ENCODE measurements around the gene GRM2. TPM values are rescaled to one million over a fixed set of nuclear protein-coding genes. Genes with fewer than 3 reads are reported as not detected.
"Not testable (repeated sequence)": the region's sequence is repeated elsewhere in the genome, so short reads cannot be mapped to it uniquely, and the experiment has no call there.

Gene GRM2
- total RNA-seq, 4 donors from 2014 or later, result 0.13 to 2.2 (median 0.91) TPM

GRCh38 chr3:51748327-51748726 lies 41.5 kb downstream of the GRM2 start:
- TF ChIP-seq CTCF (IDR thresholded peaks at IDR 0.05) (no peak), POLR2A (IDR thresholded peaks at IDR 0.05) (no peak)
- no peak overlapping the region for H3K4me3 ChIP-seq (ENCODE audit: low read depth, poor library complexity, severe bottlenecking)
- DNase-seq (ENCODE audit: low spot score in 2 of 2), result no peak
- 41 to 53% methylated on average over 1 of the region's 1 CpG for WGBS, 2 donors
- intact Hi-C loops (cut with DNase I; ENCODE audit: low total_unique reads), result no loop called here

- TF ChIP-seq CTCF (IDR thresholded peaks at IDR 0.05) (no peak), POLR2A (IDR thresholded peaks at IDR 0.05) (no peak)
- WGBS, 2 donors, result 95 to 96% methylated on average over 1 of the region's 1 CpG
- intact Hi-C loops (cut with DNase I; ENCODE audit: low total_unique reads), result no loop called here
- no peak overlapping the region for H3K4me3 ChIP-seq (ENCODE audit: low read depth, poor library complexity, severe bottlenecking)
- DNase-seq (ENCODE audit: low spot score in 2 of 2), result no peak
Measured at GRCh38 chr3:51750878-51751277, 44.0 kb downstream of the GRM2 start.

- WGBS, 2 donors, result 85 to 91% methylated on average over 2 of the region's 2 CpGs
- intact Hi-C loops (cut with DNase I; ENCODE audit: low total_unique reads), result no loop called here
- no peak overlapping the region for H3K4me3 ChIP-seq (ENCODE audit: low read depth, poor library complexity, severe bottlenecking)
- TF ChIP-seq POLR2A (IDR thresholded peaks at IDR 0.05) (no peak), CTCF (IDR thresholded peaks at IDR 0.05) (no peak)
- DNase-seq (ENCODE audit: low spot score in 2 of 2), result no peak
Measured at GRCh38 chr3:51751287-51751686, 44.4 kb downstream of the GRM2 start.

GRCh38 chr3:51753763-51754750 lies 47.2 kb downstream of the GRM2 start:
- DNase-seq (ENCODE audit: low spot score in 2 of 2); H3K4me3 ChIP-seq (ENCODE audit: low read depth, poor library complexity, severe bottlenecking); intact Hi-C loops (cut with DNase I; ENCODE audit: low total_unique reads): not testable (repeated sequence)
- 71% methylated on average over 13 of the region's 13 CpGs for WGBS, 2 donors

GRCh38 chr3:51759203-51759602 lies 52.3 kb downstream of the GRM2 start:
- intact Hi-C loops (cut with DNase I; ENCODE audit: low total_unique reads), result no loop called here
- H3K4me3 ChIP-seq (ENCODE audit: low read depth, poor library complexity, severe bottlenecking), result no peak overlapping the region
- no peak for DNase-seq (ENCODE audit: low spot score in 2 of 2)
- TF ChIP-seq POLR2A (IDR thresholded peaks at IDR 0.05) (no peak), CTCF (IDR thresholded peaks at IDR 0.05) (no peak)

Other genes with a start within 250 kb of the GRM2 start
- gene DCAF1, start 207.1 kb upstream of the GRM2 start, total RNA-seq, result 10 to 100 TPM; 16.2 to 21.6 (median 19.1) TPM
- 10 to 100 TPM; 10.2 to 16.0 (median 13.6) TPM for gene RAD54L2, start 168.3 kb upstream of the GRM2 start, total RNA-seq
- 100 to 1,000 TPM; 103 to 232 (median 134) TPM for gene TEX264, start 35.8 kb upstream of the GRM2 start, total RNA-seq
- not detected for gene IQCF6, start 72.2 kb downstream of the GRM2 start, total RNA-seq
- gene IQCF2, start 154.5 kb downstream of the GRM2 start, total RNA-seq, result not detected
- gene IQCF5, start 168.5 kb downstream of the GRM2 start, total RNA-seq, result not detected
- gene IQCF1, start 196.3 kb downstream of the GRM2 start, total RNA-seq, result not detected
- 10 to 100 TPM; 10.0 to 16.9 (median 14.0) TPM for gene RRP9, start 234.8 kb downstream of the GRM2 start, total RNA-seq
- 10 to 100 TPM in 2 of 4 donors, 1 to 10 TPM in 2; 6.0 to 16.2 (median 9.0) TPM for gene PARP3, start 235.3 kb downstream of the GRM2 start, total RNA-seq
- gene GPR62, start 248.3 kb downstream of the GRM2 start, total RNA-seq, result not detected

Data from lower leg skin (tissue), 4 donors.